Measurements from ENCODE around the gene TSHZ1.

DNA sequence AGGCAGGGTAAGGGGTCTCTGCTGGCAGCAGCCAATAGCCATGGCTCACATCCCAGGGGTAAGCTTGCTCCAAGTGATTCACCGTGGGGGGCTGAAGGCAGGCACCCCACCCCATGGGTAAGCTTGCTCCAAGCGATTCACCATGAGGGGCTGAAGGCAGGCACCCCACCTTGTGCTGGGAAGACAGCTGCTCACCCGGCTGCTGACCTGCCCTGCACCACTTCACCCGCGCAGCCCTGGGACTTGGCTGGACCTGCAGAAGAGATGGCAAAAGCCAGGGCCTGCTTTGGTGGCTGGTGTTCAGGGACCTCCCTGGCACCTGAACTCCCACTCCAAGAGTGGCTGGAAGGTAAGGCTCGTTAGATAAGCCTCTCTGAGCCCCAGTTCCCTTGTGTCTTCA lies 20.9 kb upstream of the TSHZ1 start:
- no peak for TF ChIP-seq CTCF (IDR thresholded peaks at IDR 0.05)
- no peak for TF ChIP-seq POLR2A (IDR thresholded peaks at IDR 0.05; ENCODE audit: low read depth)
